Measurements from ENCODE around the gene ZFR2. TPM values are rescaled to one million over a fixed set of nuclear protein-coding genes. Genes with fewer than 3 reads are reported as not detected.
"Not testable (repeated sequence)": the region's sequence is repeated elsewhere in the genome, so short reads cannot be mapped to it uniquely, and the experiment has no call there.

The ZFR2 gene
- total RNA-seq, 2 experiments from 2014 or later = 0.73 to 0.82 TPM

- H3K27ac Mint-ChIP-seq = no peak overlapping the region
- POLR2A ChIA-PET = no interaction called here
These were observed 100.7 kb downstream of the ZFR2 start for GRCh38 chr19:3768015-3768747.

GRCh38 chr19:3767050-3767449, 101.8 kb downstream of the ZFR2 start:
- Histone ChIP-seq H3K4me3 (ENCODE audit: low read length) (no peak overlapping the region), H3K27me3 (ENCODE audit: control insufficient read depth in 1 of 2, insufficient read depth in 2 of 2, low read length in 2 of 2) (no peaks in the 10 kb centered on the region), H3K9me3 (ENCODE audit: control insufficient read depth in 1 of 2, insufficient read depth in 1 of 2, low read length in 2 of 2) (no peaks in the 10 kb centered on the region), H3K4me1 (ENCODE audit: insufficient read depth, low read length) (peaks cover 30% of the 10 kb centered on the region), H3K36me3 (ENCODE audit: insufficient read depth, low read length) (peaks cover 38% of the 10 kb centered on the region), H3K27ac (ENCODE audit: low read depth in 1 of 2, low read length in 2 of 2) (no peak overlapping the region)
- Mint-ChIP-seq H3K4me1 (ENCODE audit: low read depth) (peaks cover 18% of the 10 kb centered on the region), H3K36me3 (ENCODE audit: low read depth) (peaks cover 41% of the 10 kb centered on the region), H3K9me3 (no peaks in the 10 kb centered on the region), H3K27me3 (no peaks in the 10 kb centered on the region), H3K4me3 (no peak overlapping the region), H3K27ac (no peak overlapping the region)
- intact Hi-C loops (cut with DNase I, micrococcal nuclease) = loop anchor here in 1 of 2 experiments (10.0 kb wide), 1 partner anchor 332 kb away; no protein-coding TSS in a partner anchor
- DNase-seq = no peak
- no peak for TF ChIP-seq CTCF (IDR thresholded peaks at IDR 0.05)
- no peak for ATAC-seq (ENCODE audit: poor library complexity)
- CTCF ChIA-PET = no interaction called here
- POLR2A ChIA-PET = no interaction called here

More at GRCh38 chr19:3768015-3768747, 100.7 kb downstream of the ZFR2 start:
- Mint-ChIP-seq H3K36me3 (ENCODE audit: low read depth) (peaks cover 33% of the 10 kb centered on the region), H3K4me3 (no peak overlapping the region), H3K4me1 (ENCODE audit: low read depth) (peaks cover 7% of the 10 kb centered on the region), H3K27me3 (no peaks in the 10 kb centered on the region), H3K9me3 (no peaks in the 10 kb centered on the region)
- Histone ChIP-seq H3K4me1 (ENCODE audit: insufficient read depth, low read length) (peaks cover 27% of the 10 kb centered on the region), H3K27ac (ENCODE audit: low read depth in 1 of 2, low read length in 2 of 2) (no peak overlapping the region), H3K27me3 (ENCODE audit: control insufficient read depth in 1 of 2, insufficient read depth in 2 of 2, low read length in 2 of 2) (no peaks in the 10 kb centered on the region), H3K9me3 (ENCODE audit: control insufficient read depth in 1 of 2, insufficient read depth in 1 of 2, low read length in 2 of 2) (no peaks in the 10 kb centered on the region), H3K4me3 (ENCODE audit: low read length) (no peak overlapping the region), H3K36me3 (ENCODE audit: insufficient read depth, low read length) (peaks cover 38% of the 10 kb centered on the region)
- no peak for DNase-seq
- intact Hi-C loops (cut with DNase I, micrococcal nuclease) = loop anchor here in 1 of 2 experiments (10.0 kb wide), 1 partner anchor 333 kb away; no protein-coding TSS in a partner anchor
- no peak for TF ChIP-seq CTCF (IDR thresholded peaks at IDR 0.05)
- no peak for ATAC-seq (ENCODE audit: poor library complexity)
- CTCF ChIA-PET = no interaction called here

GRCh38 chr19:3766520-3766919, 102.3 kb downstream of the ZFR2 start:
- Mint-ChIP-seq H3K27ac (peak overlapping the region; percentile 20), H3K27me3 (no peaks in the 10 kb centered on the region), H3K9me3 (no peaks in the 10 kb centered on the region), H3K4me3 (no peak overlapping the region), H3K4me1 (ENCODE audit: low read depth) (peaks cover 22% of the 10 kb centered on the region), H3K36me3 (ENCODE audit: low read depth) (peaks cover 44% of the 10 kb centered on the region)
- ATAC-seq (ENCODE audit: poor library complexity) (no peak), DNase-seq (peak in 1 of 14 experiments; percentile 16)
- no peak overlapping the region for H3K4me3 ChIP-seq (ENCODE audit: low read length)
- H3K27ac ChIP-seq (ENCODE audit: low read depth in 1 of 2, low read length in 2 of 2) = no peak overlapping the region
- peaks cover 35% of the 10 kb centered on the region for H3K4me1 ChIP-seq (ENCODE audit: insufficient read depth, low read length)
- no peaks in the 10 kb centered on the region for H3K27me3 ChIP-seq (ENCODE audit: control insufficient read depth in 1 of 2, insufficient read depth in 2 of 2, low read length in 2 of 2)
- CTCF ChIA-PET = no interaction called here
- POLR2A ChIA-PET = no interaction called here
- H3K36me3 ChIP-seq (ENCODE audit: insufficient read depth, low read length) = peaks cover 38% of the 10 kb centered on the region
- no peaks in the 10 kb centered on the region for H3K9me3 ChIP-seq (ENCODE audit: control insufficient read depth in 1 of 2, insufficient read depth in 1 of 2, low read length in 2 of 2)
- TF ChIP-seq CTCF (IDR thresholded peaks at IDR 0.05) = no peak
- intact Hi-C loops (cut with DNase I, micrococcal nuclease) = loop anchor here in 1 of 2 experiments (10.0 kb wide), 1 partner anchor 332 kb away; no protein-coding TSS in a partner anchor

GRCh38 chr19:3765757-3766156, 103.1 kb downstream of the ZFR2 start:
- H3K27ac Mint-ChIP-seq, POLR2A ChIA-PET, CTCF ChIA-PET: not testable (repeated sequence)

More at GRCh38 chr19:3765757-3766156, 103.1 kb downstream of the ZFR2 start:
- not testable (repeated sequence) for H3K27me3 ChIP-seq (ENCODE audit: control insufficient read depth in 1 of 2, insufficient read depth in 2 of 2, low read length in 2 of 2); H3K4me3 ChIP-seq (ENCODE audit: low read length); H3K4me3 Mint-ChIP-seq; H3K9me3 Mint-ChIP-seq; H3K27me3 Mint-ChIP-seq; H3K27ac ChIP-seq (ENCODE audit: low read depth in 1 of 2, low read length in 2 of 2); ATAC-seq (ENCODE audit: poor library complexity); H3K9me3 ChIP-seq (ENCODE audit: control insufficient read depth in 1 of 2, insufficient read depth in 1 of 2, low read length in 2 of 2); DNase-seq
- Mint-ChIP-seq H3K36me3 (ENCODE audit: low read depth) (peaks cover 46% of the 10 kb centered on the region), H3K4me1 (ENCODE audit: low read depth) (peaks cover 30% of the 10 kb centered on the region)
- intact Hi-C loops (cut with DNase I, micrococcal nuclease) = loop anchor here in 1 of 2 experiments (2.0 to 10.0 kb wide), 2 partner anchors 259 to 331 kb away; partner anchors contain the start of gene FZR1
- H3K36me3 ChIP-seq (ENCODE audit: insufficient read depth, low read length) = peaks cover 38% of the 10 kb centered on the region
- peaks cover 41% of the 10 kb centered on the region for H3K4me1 ChIP-seq (ENCODE audit: insufficient read depth, low read length)
